Neuronal stem cell (in vitro differentiated cells): ENCODE data around the gene CEP85.
A peak's percentile ranks its signal among the peaks of the same experiment; 100 is the strongest.

Source experiments
- DNase-seq: peaks from one replicate; pipeline ENCODE4 v3.0.0-alpha.2; 2013; ENCODE audit warnings: low spot score
- H2AFZ ChIP-seq: one replicate; pipeline ENCODE4 v1.6.1; 2013; ENCODE audit warnings: mild to moderate bottlenecking, low read length, inconsistent platforms
- H2AK5ac ChIP-seq: 2 replicates; pipeline ENCODE4 v1.6.1; 2013; ENCODE audit warnings: low read depth, mild to moderate bottlenecking, inconsistent platforms, low read length, moderate library complexity, mixed read lengths
- H2BK120ac ChIP-seq: 2 replicates; pipeline ENCODE4 v1.6.1; 2013; ENCODE audit warnings: low read depth, mild to moderate bottlenecking, inconsistent platforms, low read length, moderate library complexity, mixed read lengths
- H2BK12ac ChIP-seq: one replicate; pipeline ENCODE4 v1.6.1; 2013; ENCODE audit warnings: low read length, inconsistent platforms
- H2BK15ac ChIP-seq: 2 replicates; pipeline ENCODE4 v1.6.1; 2013; ENCODE audit warnings: mild to moderate bottlenecking, low read length, inconsistent platforms, mixed read lengths
- H2BK5ac ChIP-seq: one replicate; pipeline ENCODE4 v1.6.1; 2013; ENCODE audit warnings: inconsistent platforms, mild to moderate bottlenecking, low read length, moderate library complexity
- H3K14ac ChIP-seq: one replicate; pipeline ENCODE4 v1.6.1; 2013; ENCODE audit warnings: low read length, inconsistent platforms
- H3K18ac ChIP-seq: 2 replicates; pipeline ENCODE4 v1.6.1; 2013; ENCODE audit warnings: low read length, inconsistent platforms
- H3K23ac ChIP-seq: 2 replicates; pipeline ENCODE4 v1.6.1; 2013; ENCODE audit warnings: low read depth, mild to moderate bottlenecking, mixed read lengths, low read length, inconsistent platforms; ENCODE audit not compliant: poor library complexity
- H3K27ac ChIP-seq: replicated peaks from 3 replicates; pipeline ENCODE4 v1.5.1; 2013; ENCODE audit warnings: low read length, inconsistent platforms
- H3K27me3 ChIP-seq, 3 experiments: 2 replicates each; pipeline ENCODE4 v1.6.1; 2013; ENCODE audit warnings: low read length in 3 of 3, mild to moderate bottlenecking in 2 of 3, inconsistent platforms in 1 of 3, low read depth in 1 of 3, mixed read lengths in 1 of 3, moderate library complexity in 1 of 3; ENCODE audit not compliant: control insufficient read depth in 3 of 3, insufficient read depth in 3 of 3
- H3K36me3 ChIP-seq, 2 donors: replicated peaks in 1 of 2; 2 replicates each; pipeline ENCODE4 v1.6.1; 2013; ENCODE audit warnings: low read length in 2 of 2; ENCODE audit not compliant: control insufficient read depth in 2 of 2, insufficient read depth in 2 of 2
- H3K4ac ChIP-seq: 2 replicates; pipeline ENCODE4 v1.6.1; 2013; ENCODE audit warnings: inconsistent platforms, mild to moderate bottlenecking, low read length, moderate library complexity
- H3K4me1 ChIP-seq, 2 donors: 1 replicate in 1 of 2; 2 replicates in 1 of 2; pipeline ENCODE4 v1.6.1; 2013; ENCODE audit warnings: low read length in 2 of 2, low read depth in 1 of 2; ENCODE audit not compliant: control insufficient read depth in 2 of 2, insufficient read depth in 1 of 2
- H3K4me2 ChIP-seq: one replicate; pipeline ENCODE4 v1.6.1; 2013; ENCODE audit warnings: mild to moderate bottlenecking, low read length, inconsistent platforms; ENCODE audit not compliant: insufficient read depth, poor library complexity, severe bottlenecking
- H3K4me3 ChIP-seq, 2 donors: 2 replicates each; pipeline ENCODE4 v1.5.1; 2013; ENCODE audit warnings: low read length in 2 of 2, mild to moderate bottlenecking in 2 of 2, inconsistent platforms in 1 of 2, moderate library complexity in 1 of 2
- H3K79me1 ChIP-seq: one replicate; pipeline ENCODE4 v1.6.1; 2013; ENCODE audit warnings: low read depth, mild to moderate bottlenecking, inconsistent platforms, low read length, moderate library complexity
- H3K9ac ChIP-seq: one replicate; pipeline ENCODE4 v1.6.1; 2013; ENCODE audit warnings: mild to moderate bottlenecking, low read depth, low read length, inconsistent platforms; ENCODE audit not compliant: poor library complexity
- H3K9me3 ChIP-seq, 2 donors: replicated peaks in 1 of 2; 2 replicates each; pipeline versions ENCODE3 to v1.6.1; 2013; ENCODE audit warnings: low read length in 2 of 2, mild to moderate bottlenecking in 2 of 2, inconsistent platforms in 1 of 2, low read depth in 1 of 2, mixed read lengths in 1 of 2, moderate library complexity in 1 of 2; ENCODE audit not compliant: control insufficient read depth in 2 of 2, insufficient read depth in 1 of 2
- H4K8ac ChIP-seq: one replicate; pipeline ENCODE4 v1.6.1; 2013; ENCODE audit warnings: low read depth, mild to moderate bottlenecking, inconsistent platforms, low read length, moderate library complexity
- H4K91ac ChIP-seq: one replicate; pipeline ENCODE4 v1.6.1; 2013; ENCODE audit warnings: low read length, low read depth, mild to moderate bottlenecking, inconsistent platforms; ENCODE audit not compliant: poor library complexity
- WGBS, 2 donors: extraction: QIAGEN DNeasy Blood & Tissue Kit; methylation state at CpG; one replicate each; pipeline ENCODE4 v1.1.7; 2013; ENCODE audit warnings: missing lambda C conversion rate in 2 of 2, mixed read lengths in 1 of 2; ENCODE audit not compliant: insufficient read length in 2 of 2, insufficient replicate concordance in 1 of 2; ENCODE audit errors: extremely low coverage in 2 of 2; 5-methylcytosine and 5-hydroxymethylcytosine counted together

Gene CEP85

DNA sequence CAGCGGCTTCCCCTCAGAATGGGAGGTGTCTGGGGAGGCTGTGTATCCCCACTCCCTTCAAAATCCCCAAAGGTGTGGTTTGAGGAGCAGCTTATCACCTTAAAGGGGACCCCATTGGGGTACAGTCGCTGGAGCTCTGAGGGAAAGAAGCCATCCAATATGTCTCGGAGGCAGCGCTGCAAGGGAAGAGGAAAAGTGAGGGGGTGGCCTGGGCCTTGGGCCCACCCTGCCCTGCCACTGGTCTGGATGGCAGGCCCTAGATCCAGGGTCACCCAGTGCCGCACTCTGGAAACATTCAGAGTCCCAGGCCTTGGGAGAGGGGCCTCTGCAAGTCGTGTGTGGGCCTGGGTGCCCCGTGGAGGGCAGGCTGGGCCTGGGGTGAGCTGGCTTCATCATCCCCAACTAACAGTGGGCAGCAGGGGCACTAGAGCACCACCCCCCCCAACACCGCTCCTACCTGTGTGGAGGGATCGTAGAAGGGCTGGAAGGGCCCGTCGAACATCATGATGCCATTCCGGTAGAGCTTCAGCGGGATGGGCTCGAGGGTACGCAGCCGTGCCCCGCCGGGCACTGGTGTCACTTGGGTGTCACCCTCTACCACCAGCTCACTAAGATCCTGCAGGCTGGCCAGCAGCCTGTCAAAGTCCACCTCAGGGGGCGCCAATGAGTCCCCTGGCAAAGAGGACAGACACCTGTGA is 51.5 kb downstream of the CEP85 start:
- Histone ChIP-seq H3K4me2 (no peak overlapping the region), H3K14ac (no peak overlapping the region), H3K79me1 (peaks cover 8% of the 10 kb centered on the region), H2AFZ (no peak overlapping the region), H3K36me3 (peaks cover 8 to 15% of the 10 kb centered on the region in 2 donors), H3K23ac (peak overlapping the region; percentile 8), H2BK15ac (no peak overlapping the region), H3K27ac (no peak overlapping the region), H2BK12ac (peak overlapping the region; percentile 86), H3K9ac (peak overlapping the region; percentile 4), H3K18ac (peak overlapping the region; percentile 50), H3K4ac (no peak overlapping the region), H2BK120ac (no peak overlapping the region), H3K4me1 (peaks cover 46 to 57% of the 10 kb centered on the region in 2 donors), H3K27me3 (no peaks in the 10 kb centered on the region), H4K91ac (no peak overlapping the region), H3K4me3 (no peak overlapping the region), H3K9me3 (no peaks in the 10 kb centered on the region), H2BK5ac (no peak overlapping the region), H2AK5ac (peak overlapping the region; percentile 50), H4K8ac (peak overlapping the region; percentile 78)
- DNase-seq, result no peak
- no CpG with 5 or more reads among the region's 19 CpGs for WGBS, 2 donors

DNA sequence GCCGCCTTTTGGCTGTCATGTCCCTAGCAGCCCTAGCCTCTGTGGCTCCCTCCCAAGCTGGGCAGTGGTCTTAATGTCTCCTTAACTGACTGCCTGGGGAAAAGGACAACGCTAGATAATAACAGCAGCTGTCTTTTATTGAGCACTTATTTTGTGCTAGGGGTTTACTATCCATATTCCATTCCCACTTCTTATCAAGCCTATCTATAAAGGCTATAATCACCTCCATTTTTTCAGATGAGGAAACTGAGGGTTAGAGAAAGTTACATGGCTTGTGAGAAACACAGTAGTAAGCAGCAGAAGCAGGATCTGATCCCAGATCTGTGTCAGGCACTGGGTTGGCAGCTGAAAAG is 52.0 kb downstream of the CEP85 start:
- Histone ChIP-seq H2AFZ (no peak overlapping the region), H3K79me1 (peaks cover 6% of the 10 kb centered on the region), H4K8ac (no peak overlapping the region), H3K27me3 (no peaks in the 10 kb centered on the region), H2AK5ac (no peak overlapping the region), H3K27ac (no peak overlapping the region), H3K36me3 (peaks cover 8 to 12% of the 10 kb centered on the region in 2 donors), H3K9me3 (no peaks in the 10 kb centered on the region), H3K4ac (no peak overlapping the region), H3K4me3 (no peak overlapping the region), H2BK120ac (no peak overlapping the region), H2BK5ac (no peak overlapping the region), H3K23ac (no peak overlapping the region), H2BK12ac (no peak overlapping the region), H3K18ac (no peak overlapping the region), H3K4me1 (peaks cover 46 to 59% of the 10 kb centered on the region in 2 donors), H2BK15ac (no peak overlapping the region), H3K14ac (no peak overlapping the region), H4K91ac (no peak overlapping the region), H3K9ac (no peak overlapping the region), H3K4me2 (no peak overlapping the region)
- DNase-seq, result no peak
- WGBS, 2 donors, result no CpG with 5 or more reads among the region's 2 CpGs

DNA sequence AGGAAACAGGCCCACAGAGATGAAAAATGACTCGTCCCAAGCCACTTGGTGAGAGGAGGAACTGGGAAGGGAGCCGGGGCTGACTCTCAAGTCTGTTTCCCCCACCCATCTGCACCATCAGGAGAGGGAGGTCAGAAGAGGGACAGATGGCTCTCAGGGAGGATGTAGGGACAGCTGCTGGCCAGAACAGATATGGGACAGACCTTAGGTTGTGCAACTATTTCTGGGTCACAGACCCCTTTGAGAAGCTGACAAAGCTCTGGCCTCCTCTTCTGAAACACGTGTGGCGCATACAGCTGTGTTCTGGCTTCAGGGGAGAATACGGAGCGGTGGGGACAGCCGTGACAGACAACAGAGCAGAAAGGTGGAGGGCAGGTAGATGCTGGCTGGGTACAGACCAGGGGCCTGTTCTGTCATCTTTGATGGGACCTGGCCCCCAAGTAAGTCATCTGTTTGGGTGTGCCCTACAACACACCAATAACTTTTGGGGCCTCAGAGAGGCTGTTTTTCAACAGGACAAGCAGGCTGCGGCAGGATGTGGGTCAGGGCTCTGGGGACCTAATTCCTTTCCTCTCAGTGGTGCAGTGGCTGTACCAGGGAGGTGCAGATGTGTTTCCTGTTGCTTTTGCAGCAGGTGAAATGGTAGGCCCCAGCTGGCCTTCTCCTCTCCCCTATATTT is 53.2 kb downstream of the CEP85 start:
- no peak overlapping the region for H4K8ac ChIP-seq
- H3K23ac ChIP-seq, result no peak overlapping the region
- no peak overlapping the region for H2BK120ac ChIP-seq
- H2AK5ac ChIP-seq, result no peak overlapping the region
- no peak overlapping the region for H2AFZ ChIP-seq
- H3K36me3 ChIP-seq, result peaks cover 4 to 6% of the 10 kb centered on the region in 2 donors
- peaks cover 40 to 50% of the 10 kb centered on the region in 2 donors for H3K4me1 ChIP-seq
- H2BK12ac ChIP-seq, result no peak overlapping the region
- H2BK5ac ChIP-seq, result no peak overlapping the region
- no peak overlapping the region for H3K4me2 ChIP-seq
- H3K4ac ChIP-seq, result no peak overlapping the region
- H3K27ac ChIP-seq, result no peak overlapping the region
- H3K4me3 ChIP-seq, result no peak overlapping the region
- H3K27me3 ChIP-seq, result no peaks in the 10 kb centered on the region
- DNase-seq, result no peak
- H2BK15ac ChIP-seq, result no peak overlapping the region
- no CpG with 5 or more reads among the region's 8 CpGs for WGBS, 2 donors
- peaks cover 6% of the 10 kb centered on the region for H3K79me1 ChIP-seq
- no peaks in the 10 kb centered on the region for H3K9me3 ChIP-seq
- no peak overlapping the region for H4K91ac ChIP-seq
- H3K9ac ChIP-seq, result no peak overlapping the region
- H3K18ac ChIP-seq, result no peak overlapping the region
- no peak overlapping the region for H3K14ac ChIP-seq

DNA sequence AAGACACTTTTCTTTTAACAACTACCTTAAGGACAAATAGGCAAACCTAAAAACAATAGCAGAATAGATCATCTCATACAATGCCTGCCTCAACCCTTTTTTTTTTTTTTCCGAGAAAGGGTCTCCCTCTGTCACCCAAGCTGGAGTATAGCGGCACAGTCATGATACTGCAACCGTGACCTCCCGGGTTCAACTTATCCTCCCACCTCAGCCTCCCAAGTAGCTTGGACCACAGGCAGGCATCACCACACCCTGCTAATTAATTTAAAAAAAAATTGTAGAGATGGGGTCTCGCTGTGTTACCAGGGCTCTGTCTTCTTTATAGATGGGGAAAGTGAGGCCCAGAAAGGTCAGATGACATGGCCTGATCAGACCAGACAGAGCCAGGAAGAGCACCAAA is 53.8 kb downstream of the CEP85 start:
- Histone ChIP-seq H3K27me3 (no peaks in the 10 kb centered on the region), H3K18ac (no peak overlapping the region), H3K14ac (no peak overlapping the region), H3K4me3 (no peak overlapping the region), H2AFZ (no peak overlapping the region), H2BK120ac (no peak overlapping the region), H3K4me1 (peaks cover 34 to 50% of the 10 kb centered on the region in 2 donors), H3K9ac (no peak overlapping the region), H2BK12ac (no peak overlapping the region), H2BK15ac (no peak overlapping the region), H2BK5ac (no peak overlapping the region), H2AK5ac (peak overlapping the region; percentile 20), H4K91ac (no peak overlapping the region), H3K36me3 (peaks cover 4% of the 10 kb centered on the region in 2 donors), H3K4me2 (no peak overlapping the region), H3K23ac (no peak overlapping the region), H4K8ac (no peak overlapping the region), H3K9me3 (no peaks in the 10 kb centered on the region), H3K4ac (no peak overlapping the region), H3K79me1 (peaks cover under 1% of the 10 kb centered on the region), H3K27ac (no peak overlapping the region)
- DNase-seq, result no peak
- no CpG with 5 or more reads among the region's 5 CpGs for WGBS, 2 donors
